Stimulated activated CD8-positive, alpha-beta memory T cell treated with anti-CD3 and anti-CD28 coated beads, Interleukin-15, amount 100 ng/mL, for 48 hours (primary cell): Measurements from ENCODE around the gene DIP2C.

Experiments
- DNase-seq, 2 donors: peaks; one replicate each; pipeline ENCODE4 v3.0.0-alpha.2; 2020; ENCODE audit warnings: low read depth in 2 of 2

DIP2C gene

GRCh38 chr10:498760-499435 lies 190.6 kb downstream of the DIP2C start:
- no peak for DNase-seq

GRCh38 chr10:497898-498451 lies 191.5 kb downstream of the DIP2C start:
- no peak for DNase-seq

- no peak for DNase-seq
These were observed 192.2 kb downstream of the DIP2C start for GRCh38 chr10:497289-497688.

- no peak for DNase-seq
These were observed 194.9 kb downstream of the DIP2C start for GRCh38 chr10:494556-494955.

- no peak for DNase-seq
These were observed 195.3 kb downstream of the DIP2C start for GRCh38 chr10:494149-494542.

- DNase-seq = no peak
These were observed 195.9 kb downstream of the DIP2C start for GRCh38 chr10:493391-494148.

- DNase-seq = no peak
These were observed 196.6 kb downstream of the DIP2C start for GRCh38 chr10:492836-493235.

GRCh38 chr10:491667-492424 lies 197.6 kb downstream of the DIP2C start:
- DNase-seq = no peak

GRCh38 chr10:490891-491571 lies 198.4 kb downstream of the DIP2C start:
- no peak for DNase-seq

GRCh38 chr10:490256-490655 lies 199.2 kb downstream of the DIP2C start:
- DNase-seq = no peak

- DNase-seq = no peak
These were observed 200.1 kb downstream of the DIP2C start for GRCh38 chr10:489330-489729.

- DNase-seq = no peak
These were observed 200.6 kb downstream of the DIP2C start for GRCh38 chr10:488933-489215.

- no peak for DNase-seq
These were observed 201.2 kb downstream of the DIP2C start for GRCh38 chr10:488081-488932.

GRCh38 chr10:486666-487322 lies 202.7 kb downstream of the DIP2C start:
- DNase-seq = no peak

- no peak for DNase-seq
These were observed 203.3 kb downstream of the DIP2C start for GRCh38 chr10:486206-486605.

- no peak for DNase-seq
These were observed 203.7 kb downstream of the DIP2C start for GRCh38 chr10:485776-486175.

GRCh38 chr10:484925-485661 lies 204.4 kb downstream of the DIP2C start:
- no peak for DNase-seq

GRCh38 chr10:484441-484924 lies 205.0 kb downstream of the DIP2C start:
- no peak for DNase-seq

GRCh38 chr10:483261-483660 lies 206.2 kb downstream of the DIP2C start:
- no peak for DNase-seq

GRCh38 chr10:482848-483247 lies 206.6 kb downstream of the DIP2C start:
- no peak for DNase-seq
